HG03045 (cell line): Measurements from ENCODE around the gene CCND1.

ENCODE experiments used
- ATAC-seq: cut with Tn5 transposase; IDR thresholded peaks from one replicate; pipeline ENCODE4 v1.9.1; 2021; ENCODE audit warnings: mild to moderate bottlenecking, moderate library complexity; ENCODE audit not compliant: unreplicated experiment

CCND1 gene

GRCh38 chr11:69640995-69641581, at the start of gene CCND1:
Gene CCND1 (plus strand): TSS chr11:69641156. CDS start chr11:69641314, 158 bp downstream.
- ATAC-seq, result no peak

GRCh38 chr11:69592986-69593650, 47.8 kb upstream of the CCND1 start:
- no peak for ATAC-seq

- no peak for ATAC-seq
Observed at GRCh38 chr11:69593851-69594250, 47.1 kb upstream of the CCND1 start.

GRCh38 chr11:69594481-69594880, 46.5 kb upstream of the CCND1 start:
- ATAC-seq, result no peak

GRCh38 chr11:69595805-69596665, 44.9 kb upstream of the CCND1 start:
- no peak for ATAC-seq

- ATAC-seq, result no peak
Observed at GRCh38 chr11:69598147-69598546, 42.8 kb upstream of the CCND1 start.

- ATAC-seq, result no peak
Observed at GRCh38 chr11:69599502-69599901, 41.5 kb upstream of the CCND1 start.

- ATAC-seq, result no peak
Observed at GRCh38 chr11:69600001-69600400, 41.0 kb upstream of the CCND1 start.

GRCh38 chr11:69601011-69601975, 39.7 kb upstream of the CCND1 start:
- ATAC-seq, result no peak

- ATAC-seq, result no peak
Observed at GRCh38 chr11:69603111-69603836, 37.7 kb upstream of the CCND1 start.

- no peak for ATAC-seq
Observed at GRCh38 chr11:69604055-69604454, 36.9 kb upstream of the CCND1 start.

GRCh38 chr11:69605737-69606526, 35.0 kb upstream of the CCND1 start:
- no peak for ATAC-seq

- ATAC-seq, result no peak
Observed at GRCh38 chr11:69609351-69609750, 31.6 kb upstream of the CCND1 start.

- no peak for ATAC-seq
Observed at GRCh38 chr11:69611548-69612526, 29.1 kb upstream of the CCND1 start.

GRCh38 chr11:69613594-69613993, 27.4 kb upstream of the CCND1 start:
- ATAC-seq, result no peak

- no peak for ATAC-seq
Observed at GRCh38 chr11:69614085-69614484, 26.9 kb upstream of the CCND1 start.

- ATAC-seq, result no peak
Observed at GRCh38 chr11:69615545-69616278, 25.2 kb upstream of the CCND1 start.
